ENCODE measurements around the gene KBTBD7. TPM values are rescaled to one million over a fixed set of nuclear protein-coding genes. Genes with fewer than 3 reads are reported as not detected.
"Not testable (repeated sequence)": the region's sequence is repeated elsewhere in the genome, so short reads cannot be mapped to it uniquely, and the experiment has no call there.

The KBTBD7 gene
- total and polyA plus RNA-seq, 8 donors, result 1.3 to 18.7 (median 3.6) TPM

GRCh38 chr13:41178040-41178439 is 16.3 kb downstream of the KBTBD7 start:
- intact Hi-C loops (cut with DNase I; ENCODE audit: low total_unique reads), result no loop called here
- H3K4me3 ChIP-seq, result no peak overlapping the region
- no peaks in the 10 kb centered on the region for H3K27me3 ChIP-seq
- H3K4me1 ChIP-seq, result no peaks in the 10 kb centered on the region
- WGBS, 5 donors, result 75 to 89% (median 85%) methylated on average over 7 of the region's 7 CpGs
- TF ChIP-seq CTCF (IDR thresholded peaks at IDR 0.05) (no peak), POLR2A (IDR thresholded peaks at IDR 0.05) (no peak), POLR2AphosphoS5 (IDR thresholded peaks at IDR 0.05) (no peak), EP300 (IDR thresholded peaks at IDR 0.05) (no peak)
- no peak for DNase-seq
- H3K27ac ChIP-seq, result peak overlapping the region in 1 of 5 donors; percentile 11
- no peaks in the 10 kb centered on the region for H3K36me3 ChIP-seq
- peaks cover 0 to 18% (median 9%) of the 10 kb centered on the region in 4 donors for H3K9me3 ChIP-seq

DNA sequence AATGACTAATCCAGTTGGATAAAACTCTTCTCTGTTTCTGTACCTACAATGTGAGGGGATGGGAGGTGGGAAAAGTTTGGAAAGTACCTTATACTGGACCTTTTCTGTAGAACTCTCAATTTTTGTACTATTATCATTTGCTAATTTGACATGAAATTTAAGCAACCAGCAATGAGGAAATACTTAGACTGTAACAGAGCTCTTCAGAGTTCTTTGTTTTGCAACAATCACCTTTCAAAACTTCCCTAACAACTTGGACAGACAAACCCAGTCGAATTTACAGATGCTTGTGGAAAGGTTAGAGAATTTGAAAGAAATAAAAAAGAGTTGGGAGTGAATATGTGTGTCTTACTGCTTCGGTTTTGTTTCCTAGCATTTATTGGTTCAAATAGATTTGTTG is 16.8 kb downstream of the KBTBD7 start:
- peaks cover 0 to 18% (median 9%) of the 10 kb centered on the region in 4 donors for H3K9me3 ChIP-seq
- intact Hi-C loops (cut with DNase I; ENCODE audit: low total_unique reads), result no loop called here
- H3K27me3 ChIP-seq, result no peaks in the 10 kb centered on the region
- H3K27ac ChIP-seq, result peak overlapping the region in 1 of 5 donors; percentile 11
- no peak overlapping the region for H3K4me3 ChIP-seq
- no peaks in the 10 kb centered on the region for H3K4me1 ChIP-seq
- H3K36me3 ChIP-seq, result no peaks in the 10 kb centered on the region
- WGBS, 5 donors, result 38 to 44% (median 41%) methylated on average over 2 of the region's 2 CpGs
- TF ChIP-seq POLR2AphosphoS5 (IDR thresholded peaks at IDR 0.05) (no peak), CTCF (IDR thresholded peaks at IDR 0.05) (no peak), POLR2A (IDR thresholded peaks at IDR 0.05) (no peak), EP300 (IDR thresholded peaks at IDR 0.05) (no peak)
- DNase-seq, result no peak

DNA sequence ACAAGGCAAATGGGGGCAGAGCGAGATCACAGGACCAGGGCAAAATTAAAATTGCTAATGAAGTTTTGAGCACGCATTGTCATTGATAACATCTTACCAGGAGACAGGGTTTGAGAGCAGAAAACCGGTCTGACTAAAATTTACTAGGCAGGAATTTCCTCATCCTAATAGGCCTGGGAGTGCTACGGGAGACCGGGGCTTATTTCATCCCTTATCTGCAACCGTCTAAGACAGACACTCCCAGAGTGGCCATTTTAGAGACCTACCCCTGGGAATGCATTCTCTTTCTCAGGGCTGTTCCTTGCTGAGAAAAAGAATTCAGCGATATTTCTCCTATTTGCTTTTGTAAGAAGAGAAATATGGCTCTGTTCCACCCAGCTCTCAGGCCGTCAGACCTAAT is 18.8 kb downstream of the KBTBD7 start:
- intact Hi-C loops (cut with DNase I; ENCODE audit: low total_unique reads); H3K4me1 ChIP-seq; DNase-seq; H3K4me3 ChIP-seq; H3K27me3 ChIP-seq; H3K36me3 ChIP-seq; H3K27ac ChIP-seq: not testable (repeated sequence)
- H3K9me3 ChIP-seq, result peaks cover 0 to 18% (median 9%) of the 10 kb centered on the region in 4 donors
- WGBS, 5 donors, result 93 to 98% (median 94%) methylated on average over 8 of the region's 8 CpGs

DNA sequence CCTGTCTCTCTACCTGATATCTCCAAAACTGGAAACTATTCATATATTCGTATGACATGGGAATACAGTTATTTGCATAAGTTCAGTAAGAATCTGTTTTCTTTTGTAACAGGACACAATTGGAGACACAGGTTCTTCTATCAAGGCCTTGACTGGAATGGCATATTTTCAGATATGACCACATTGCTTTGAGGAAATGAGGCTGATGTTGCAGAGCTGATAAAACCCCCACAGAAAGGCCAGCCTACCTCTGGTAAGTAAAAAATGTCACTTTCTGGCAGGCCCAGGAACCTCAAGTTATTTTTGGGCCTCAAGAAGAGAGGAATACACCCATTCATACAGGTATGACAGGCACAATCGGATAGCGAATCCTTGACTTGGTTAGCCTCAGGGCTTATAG is 32.2 kb downstream of the KBTBD7 start:
- Histone ChIP-seq H3K4me1 (no peaks in the 10 kb centered on the region), H3K27ac (no peak overlapping the region), H3K36me3 (peaks cover 0 to 29% (median 0%) of the 10 kb centered on the region in 4 donors), H3K27me3 (no peaks in the 10 kb centered on the region), H3K4me3 (no peak overlapping the region), H3K9me3 (no peaks in the 10 kb centered on the region)
- no peak for DNase-seq
- intact Hi-C loops (cut with DNase I; ENCODE audit: low total_unique reads), result no loop called here
- no peak for TF ChIP-seq CTCF (IDR thresholded peaks at IDR 0.05)
- no peak for TF ChIP-seq POLR2A (IDR thresholded peaks at IDR 0.05)
- no peak for TF ChIP-seq EP300 (IDR thresholded peaks at IDR 0.05)
- TF ChIP-seq POLR2AphosphoS5 (IDR thresholded peaks at IDR 0.05), result no peak
- WGBS, 5 donors, result 88 to 94% (median 90%) methylated on average over 3 of the region's 3 CpGs

DNA sequence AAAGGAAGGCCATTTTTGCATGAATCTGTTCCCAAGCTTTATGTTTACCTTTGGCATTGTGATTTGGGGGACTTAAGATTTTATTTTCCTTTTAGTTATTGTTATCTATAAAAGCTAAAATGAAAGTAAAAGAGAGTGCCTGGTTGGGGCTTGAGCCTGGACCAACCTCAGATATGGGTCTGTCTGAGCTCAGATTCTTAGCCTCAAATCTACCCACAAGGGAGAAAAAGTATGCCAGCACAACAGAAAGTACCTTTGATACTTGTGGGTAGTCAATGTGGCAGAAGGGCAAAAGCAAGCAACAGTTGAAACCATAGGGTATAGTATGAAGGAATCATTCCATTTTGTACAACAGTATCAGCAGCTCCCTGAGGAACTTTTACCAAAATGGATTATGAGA is 35.2 kb downstream of the KBTBD7 start:
- no peak for DNase-seq
- Histone ChIP-seq H3K4me3 (no peak overlapping the region), H3K36me3 (peaks cover 0 to 24% (median 0%) of the 10 kb centered on the region in 4 donors), H3K9me3 (no peaks in the 10 kb centered on the region), H3K4me1 (no peaks in the 10 kb centered on the region), H3K27ac (no peak overlapping the region), H3K27me3 (no peaks in the 10 kb centered on the region)
- intact Hi-C loops (cut with DNase I; ENCODE audit: low total_unique reads), result no loop called here
- no peak for TF ChIP-seq CTCF (IDR thresholded peaks at IDR 0.05)
- TF ChIP-seq EP300 (IDR thresholded peaks at IDR 0.05), result no peak
- TF ChIP-seq POLR2A (IDR thresholded peaks at IDR 0.05), result no peak
- no peak for TF ChIP-seq POLR2AphosphoS5 (IDR thresholded peaks at IDR 0.05)

All from stomach (tissue), 9 donors.